GM10266 (cell line): ENCODE data around the gene AKAP9.
"Not testable (repeated sequence)": the region's sequence is repeated elsewhere in the genome, so short reads cannot be mapped to it uniquely, and the experiment has no call there.

Experiments
- DNase-seq: peaks from one replicate; pipeline ENCODE4 v3.0.0; 2012; ENCODE audit errors: extremely low spot score
- TF ChIP-seq, protein P1 (sequence below): IDR thresholded peaks from 2 replicates; pipeline ENCODE4 v1.5.1; 2012; ENCODE audit warnings: mild to moderate bottlenecking, low read depth; ENCODE audit not compliant: control insufficient read depth, insufficient read depth; ENCODE audit errors: missing control alignments

AKAP9 gene

DNA sequence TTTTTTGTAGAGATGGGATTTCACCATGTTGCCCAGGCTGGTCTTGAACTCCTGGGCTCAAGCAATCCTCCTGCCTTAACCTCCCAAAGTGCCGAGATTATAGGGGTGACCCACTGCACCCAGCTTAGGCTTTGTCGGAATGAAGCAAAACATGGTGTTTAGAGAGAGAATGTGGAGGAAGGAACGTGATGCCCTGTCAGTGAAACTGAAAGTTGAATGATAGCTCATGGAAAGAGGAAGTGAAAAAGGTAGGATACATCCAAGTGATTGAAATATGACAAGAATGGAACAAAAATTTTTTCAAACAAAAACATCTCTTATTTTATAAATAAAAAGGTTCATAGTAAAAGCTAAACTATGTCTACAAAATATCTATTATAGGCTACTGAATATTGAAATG, 5.9 kb downstream of the AKAP9 start:
- TF ChIP-seq, protein P1, sequence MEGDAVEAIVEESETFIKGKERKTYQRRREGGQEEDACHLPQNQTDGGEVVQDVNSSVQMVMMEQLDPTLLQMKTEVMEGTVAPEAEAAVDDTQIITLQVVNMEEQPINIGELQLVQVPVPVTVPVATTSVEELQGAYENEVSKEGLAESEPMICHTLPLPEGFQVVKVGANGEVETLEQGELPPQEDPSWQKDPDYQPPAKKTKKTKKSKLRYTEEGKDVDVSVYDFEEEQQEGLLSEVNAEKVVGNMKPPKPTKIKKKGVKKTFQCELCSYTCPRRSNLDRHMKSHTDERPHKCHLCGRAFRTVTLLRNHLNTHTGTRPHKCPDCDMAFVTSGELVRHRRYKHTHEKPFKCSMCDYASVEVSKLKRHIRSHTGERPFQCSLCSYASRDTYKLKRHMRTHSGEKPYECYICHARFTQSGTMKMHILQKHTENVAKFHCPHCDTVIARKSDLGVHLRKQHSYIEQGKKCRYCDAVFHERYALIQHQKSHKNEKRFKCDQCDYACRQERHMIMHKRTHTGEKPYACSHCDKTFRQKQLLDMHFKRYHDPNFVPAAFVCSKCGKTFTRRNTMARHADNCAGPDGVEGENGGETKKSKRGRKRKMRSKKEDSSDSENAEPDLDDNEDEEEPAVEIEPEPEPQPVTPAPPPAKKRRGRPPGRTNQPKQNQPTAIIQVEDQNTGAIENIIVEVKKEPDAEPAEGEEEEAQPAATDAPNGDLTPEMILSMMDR, result no peak
- DNase-seq, result no peak

DNA sequence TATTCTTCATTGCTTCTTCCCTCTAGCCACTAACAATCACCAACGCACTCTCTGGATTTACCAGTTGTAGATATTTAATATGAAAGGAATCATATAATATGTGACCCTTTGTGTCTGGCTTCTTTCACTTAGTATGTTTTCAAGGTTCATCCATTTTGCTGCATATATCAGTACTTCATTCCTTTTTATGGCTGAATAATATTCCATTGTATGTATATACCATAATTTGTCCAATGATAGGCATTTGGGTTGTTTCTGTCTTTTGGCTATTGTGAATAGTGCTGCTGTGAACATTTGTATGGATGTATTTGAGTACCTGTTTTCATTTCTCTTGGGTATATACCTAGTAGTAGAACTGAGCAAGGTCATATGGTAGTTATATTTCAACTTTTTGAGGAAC, 7.3 kb downstream of the AKAP9 start:
- TF ChIP-seq, protein P1, result no peak
- DNase-seq, result no peak

DNA sequence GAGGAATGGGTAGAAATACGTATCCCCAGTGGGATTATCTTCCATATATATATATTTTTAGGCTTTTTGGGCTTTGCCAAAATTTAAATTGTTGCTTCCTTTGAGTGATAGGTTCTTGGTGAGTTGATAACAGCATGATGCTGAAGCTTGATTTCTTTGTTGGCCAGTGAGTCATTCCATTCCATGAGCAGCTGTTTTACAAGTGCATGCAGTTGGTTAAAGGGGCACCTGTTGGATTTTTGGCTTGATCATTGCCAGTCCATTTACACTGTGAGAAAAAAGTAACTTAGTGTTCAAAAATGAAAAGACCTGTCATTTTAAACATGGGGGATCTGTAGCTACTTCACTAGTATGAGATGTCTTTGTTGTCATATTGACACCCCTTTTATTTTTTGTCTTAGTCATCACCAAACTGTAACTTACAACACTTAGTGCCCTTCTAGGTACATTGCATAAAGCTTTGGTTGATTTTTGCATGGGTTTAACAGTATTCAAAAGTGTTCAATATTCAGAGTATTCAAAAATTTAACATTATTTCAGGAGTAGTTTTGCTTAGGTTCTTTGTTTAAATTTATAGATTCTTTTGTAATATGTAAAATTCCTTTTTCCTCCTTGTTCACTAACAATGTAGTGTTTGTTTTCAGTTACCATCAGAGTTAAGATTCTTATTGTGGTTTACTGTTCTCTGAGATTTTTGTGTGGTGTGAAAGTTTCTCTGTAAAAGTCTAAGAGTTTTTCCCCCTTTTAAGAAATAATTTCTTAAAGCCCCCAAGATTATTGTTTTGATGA, 8.8 kb downstream of the AKAP9 start:
- TF ChIP-seq, protein P1, result no peak
- no peak for DNase-seq

DNA sequence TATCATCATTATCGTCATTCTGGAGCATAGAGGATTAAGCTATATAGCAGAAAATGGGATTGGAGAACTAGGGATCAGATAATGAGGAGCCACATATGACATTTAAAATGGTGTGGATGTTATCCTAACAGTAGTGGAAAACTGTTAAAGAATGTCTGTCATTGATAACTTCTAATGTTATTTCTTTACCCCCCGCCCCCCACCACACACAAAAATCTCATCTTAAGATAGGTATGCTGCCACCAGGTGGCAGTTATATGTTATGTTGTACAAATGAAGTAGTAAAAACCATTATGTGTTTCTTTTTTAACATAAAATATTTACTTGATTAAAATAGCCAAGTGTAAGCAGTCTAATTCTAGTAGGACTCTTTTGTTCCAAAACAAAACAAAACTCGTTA, 13.0 kb downstream of the AKAP9 start:
- TF ChIP-seq, protein P1, result no peak
- DNase-seq, result no peak

DNA sequence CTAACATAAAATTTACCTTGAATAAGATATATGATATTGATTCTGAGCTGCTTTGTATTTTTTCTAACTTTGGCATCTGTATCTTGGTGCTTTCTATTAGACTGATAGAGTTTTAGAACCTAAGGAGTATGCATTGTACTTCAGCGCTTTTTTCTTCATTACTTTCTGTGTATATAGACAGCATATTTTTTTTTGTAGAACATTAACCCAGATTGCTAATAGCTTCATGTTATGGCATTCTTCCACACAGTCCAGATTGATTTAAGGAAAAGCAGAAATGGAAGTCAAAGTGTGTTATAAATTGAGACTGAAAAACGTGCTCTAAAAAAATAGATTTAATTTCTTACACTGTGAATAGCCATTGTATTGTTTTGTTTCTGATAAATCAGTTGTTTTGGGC, 15.8 kb downstream of the AKAP9 start:
- not testable (repeated sequence) for DNase-seq

DNA sequence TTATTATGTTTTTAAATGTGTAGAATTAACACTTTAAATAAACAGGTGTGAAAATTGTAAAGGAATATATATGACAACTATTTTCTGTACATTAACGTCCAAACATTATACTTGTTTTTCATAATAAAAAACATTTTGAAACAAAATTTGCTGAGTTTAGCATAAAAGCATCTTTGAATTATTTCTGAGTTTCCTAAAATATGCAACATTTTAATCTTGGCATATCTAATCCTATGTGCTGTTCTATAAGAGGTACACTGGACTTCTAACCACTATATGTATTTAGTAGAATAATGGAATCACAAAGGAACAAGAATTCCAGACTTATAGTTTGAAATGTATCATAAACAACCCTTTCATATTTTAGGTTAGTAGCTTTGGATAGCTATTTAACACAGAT, 16.6 kb downstream of the AKAP9 start:
- TF ChIP-seq, protein P1, result no peak
- no peak for DNase-seq

DNA sequence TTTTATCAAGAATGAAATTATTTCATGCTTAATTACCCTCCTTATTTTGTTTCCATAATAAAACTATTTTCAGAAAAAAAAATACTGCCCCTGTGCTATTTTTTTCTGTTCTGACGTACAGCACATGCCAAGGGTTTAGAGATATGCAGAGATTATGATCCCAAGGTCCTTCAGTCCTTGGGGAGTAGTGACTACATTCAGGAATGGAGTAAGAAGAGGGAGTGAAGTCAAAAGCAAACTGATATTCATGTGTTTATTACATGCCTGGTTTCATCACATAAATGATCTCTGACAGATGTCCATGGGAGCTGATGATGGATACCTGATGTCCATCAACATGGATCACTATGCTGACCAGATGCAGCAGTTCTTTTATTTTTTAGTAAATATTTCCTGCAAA, 17.2 kb downstream of the AKAP9 start:
- TF ChIP-seq, protein P1, result no peak
- DNase-seq, result no peak

DNA sequence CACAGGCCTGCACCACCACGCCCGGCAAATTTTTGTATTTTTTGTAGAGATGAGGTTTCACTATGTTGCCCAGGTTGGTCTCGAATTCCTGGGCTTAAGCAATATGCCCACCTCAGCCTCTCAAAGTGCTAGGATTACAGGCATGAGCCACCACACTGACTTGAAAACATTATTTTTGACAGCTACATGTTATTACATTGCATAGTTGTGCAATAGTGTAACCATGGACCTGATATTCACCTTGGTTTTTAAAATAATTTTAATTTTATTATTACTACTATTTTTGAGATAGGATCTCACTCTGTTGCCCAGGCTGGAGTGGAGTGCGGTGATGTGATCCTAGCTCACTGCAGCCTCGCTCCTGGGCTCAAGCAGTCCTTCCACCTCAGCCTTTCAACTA, 18.4 kb downstream of the AKAP9 start:
- TF ChIP-seq, protein P1, result no peak
- DNase-seq, result no peak
